Measurements from ENCODE around the gene PEX10. TPM values are rescaled to one million over a fixed set of nuclear protein-coding genes. Genes with fewer than 3 reads are reported as not detected.

PEX10 gene
- total and polyA plus RNA-seq, 5 donors from 2014 or later = 6.3 to 9.7 (median 7.9) TPM

- peak overlapping the region; percentile 83 to 99 (median 90) for H3K4me3 Mint-ChIP-seq
- Histone ChIP-seq H3K4me1 (ENCODE audit: control insufficient read depth, insufficient read depth, low read length, poor library complexity, severe bottlenecking) (peaks cover 59% of the 10 kb centered on the region), H3K4me3 (ENCODE audit: low read depth, low read length) (no peak overlapping the region), H3K27ac (ENCODE audit: insufficient read depth, low read length, poor library complexity, severe bottlenecking) (peak overlapping the region; percentile 80), H3K9me3 (ENCODE audit: control insufficient read depth in 2 of 2, low read length in 2 of 2) (no peaks in the 10 kb centered on the region), H3K36me3 (ENCODE audit: control insufficient read depth, insufficient read depth, low read length) (no peaks in the 10 kb centered on the region), H3K27me3 (ENCODE audit: control insufficient read depth, insufficient read depth, low read length) (no peaks in the 10 kb centered on the region)
- ATAC-seq (ENCODE audit: low read depth in 2 of 2) (no peak), DNase-seq (peak in 2 of 3 donors; percentile 19 to 20)
- H3K27ac Mint-ChIP-seq = peak overlapping the region; percentile 81 to 97 (median 93)
- H3K27me3 Mint-ChIP-seq = no peaks in the 10 kb centered on the region
- no peaks in the 10 kb centered on the region for H3K9me3 Mint-ChIP-seq
- H3K4me1 Mint-ChIP-seq = peaks cover 9 to 52% (median 24%) of the 10 kb centered on the region in 4 donors
- H3K36me3 Mint-ChIP-seq = no peaks in the 10 kb centered on the region
Measured at GRCh38 chr1:2413495-2414296, 1.3 kb upstream of the PEX10 start.

GRCh38 chr1:2412773-2413494 is 570 bp upstream of the PEX10 start:
- H3K9me3 ChIP-seq (ENCODE audit: control insufficient read depth in 2 of 2, low read length in 2 of 2) = no peaks in the 10 kb centered on the region
- peaks cover 9 to 51% (median 24%) of the 10 kb centered on the region in 4 donors for H3K4me1 Mint-ChIP-seq
- ATAC-seq (ENCODE audit: low read depth in 2 of 2) (peak in 1 of 2 donors; percentile 20), DNase-seq (no peak)
- no peaks in the 10 kb centered on the region for H3K27me3 Mint-ChIP-seq
- no peaks in the 10 kb centered on the region for H3K9me3 Mint-ChIP-seq
- H3K27me3 ChIP-seq (ENCODE audit: control insufficient read depth, insufficient read depth, low read length) = no peaks in the 10 kb centered on the region
- H3K27ac Mint-ChIP-seq = no peak overlapping the region
- H3K36me3 Mint-ChIP-seq = no peaks in the 10 kb centered on the region
- peaks cover 59% of the 10 kb centered on the region for H3K4me1 ChIP-seq (ENCODE audit: control insufficient read depth, insufficient read depth, low read length, poor library complexity, severe bottlenecking)
- H3K36me3 ChIP-seq (ENCODE audit: control insufficient read depth, insufficient read depth, low read length) = no peaks in the 10 kb centered on the region
- peak overlapping the region in 3 of 4 donors; percentile 67 to 90 (median 83) for H3K4me3 Mint-ChIP-seq
- peak overlapping the region; percentile 76 for H3K27ac ChIP-seq (ENCODE audit: insufficient read depth, low read length, poor library complexity, severe bottlenecking)
- no peak overlapping the region for H3K4me3 ChIP-seq (ENCODE audit: low read depth, low read length)

DNA sequence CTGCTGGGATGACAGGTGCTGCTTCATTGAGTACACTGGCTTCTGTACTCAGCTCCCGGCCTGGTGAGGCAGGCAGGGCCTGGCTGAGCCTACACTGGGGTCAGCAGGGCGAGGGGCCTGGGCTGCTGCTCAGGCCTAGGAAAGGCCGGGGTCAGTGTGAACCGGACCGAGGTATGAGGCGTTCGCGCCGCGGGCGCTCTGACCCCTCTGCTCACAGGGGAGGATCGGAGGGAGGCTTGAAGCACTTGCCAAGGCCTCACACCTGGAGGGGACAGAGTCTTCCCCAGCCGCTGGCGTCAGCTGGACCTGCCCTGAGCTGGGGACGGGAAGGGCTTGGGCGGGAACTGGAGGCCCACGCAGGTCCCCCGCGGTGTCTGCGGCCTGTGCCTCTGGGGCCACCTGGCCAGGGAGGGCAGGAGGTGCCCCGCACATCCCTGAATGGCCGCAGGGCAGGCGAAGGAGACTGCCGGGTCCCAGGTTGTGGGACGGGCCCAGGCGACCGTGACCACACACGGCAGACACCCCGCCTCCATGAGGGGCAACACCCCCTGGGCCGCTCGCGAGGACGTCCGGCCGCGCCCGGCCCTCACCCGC is 466 bp downstream of the PEX10 start:
- Mint-ChIP-seq H3K36me3 (no peaks in the 10 kb centered on the region), H3K4me3 (peak overlapping the region in 3 of 4 donors; percentile 83 to 89 (median 86)), H3K27me3 (no peaks in the 10 kb centered on the region), H3K27ac (peak overlapping the region in 2 of 3 donors; percentile 29 to 82), H3K4me1 (peaks cover 9 to 47% (median 20%) of the 10 kb centered on the region in 4 donors), H3K9me3 (no peaks in the 10 kb centered on the region)
- H3K36me3 ChIP-seq (ENCODE audit: control insufficient read depth, insufficient read depth, low read length) = no peaks in the 10 kb centered on the region
- H3K27me3 ChIP-seq (ENCODE audit: control insufficient read depth, insufficient read depth, low read length) = no peaks in the 10 kb centered on the region
- DNase-seq (peak in 1 of 3 donors; percentile 5), ATAC-seq (ENCODE audit: low read depth in 2 of 2) (peak; percentile 3 to 14)
- H3K9me3 ChIP-seq (ENCODE audit: control insufficient read depth in 2 of 2, low read length in 2 of 2) = no peaks in the 10 kb centered on the region
- no peak overlapping the region for H3K4me3 ChIP-seq (ENCODE audit: low read depth, low read length)
- H3K27ac ChIP-seq (ENCODE audit: insufficient read depth, low read length, poor library complexity, severe bottlenecking) = peak overlapping the region; percentile 76
- peaks cover 51% of the 10 kb centered on the region for H3K4me1 ChIP-seq (ENCODE audit: control insufficient read depth, insufficient read depth, low read length, poor library complexity, severe bottlenecking)

DNA sequence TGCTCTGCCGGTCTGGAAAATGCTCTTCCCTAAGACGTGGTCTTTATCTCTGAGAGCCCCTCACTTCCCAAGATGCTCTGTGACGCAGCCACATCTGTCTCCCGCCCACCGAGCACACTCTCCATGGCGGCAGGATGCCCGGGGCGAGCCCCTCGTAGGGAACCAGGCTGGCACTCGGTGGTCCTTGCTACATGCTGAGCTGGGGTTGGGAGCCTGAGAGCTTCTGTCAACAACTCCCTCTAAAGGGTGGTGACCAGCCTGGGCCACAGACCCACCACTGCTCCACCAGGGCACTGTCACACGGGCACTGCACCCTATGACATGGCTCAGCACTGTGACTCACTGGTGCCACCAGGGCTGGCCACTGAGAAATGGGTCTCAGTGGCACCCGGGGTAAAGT is 2.6 kb downstream of the PEX10 start:
- H3K27ac ChIP-seq (ENCODE audit: insufficient read depth, low read length, poor library complexity, severe bottlenecking) = no peak overlapping the region
- Mint-ChIP-seq H3K4me3 (peak overlapping the region in 1 of 4 donors; percentile 77), H3K27ac (no peak overlapping the region), H3K4me1 (peaks cover 4 to 31% (median 7%) of the 10 kb centered on the region in 4 donors), H3K36me3 (no peaks in the 10 kb centered on the region), H3K27me3 (no peaks in the 10 kb centered on the region), H3K9me3 (no peaks in the 10 kb centered on the region)
- no peaks in the 10 kb centered on the region for H3K9me3 ChIP-seq (ENCODE audit: control insufficient read depth in 2 of 2, low read length in 2 of 2)
- ATAC-seq (ENCODE audit: low read depth in 2 of 2) (no peak), DNase-seq (no peak)
- peaks cover 12% of the 10 kb centered on the region for H3K36me3 ChIP-seq (ENCODE audit: control insufficient read depth, insufficient read depth, low read length)
- peaks cover 30% of the 10 kb centered on the region for H3K4me1 ChIP-seq (ENCODE audit: control insufficient read depth, insufficient read depth, low read length, poor library complexity, severe bottlenecking)
- no peaks in the 10 kb centered on the region for H3K27me3 ChIP-seq (ENCODE audit: control insufficient read depth, insufficient read depth, low read length)
- H3K4me3 ChIP-seq (ENCODE audit: low read depth, low read length) = no peak overlapping the region

GRCh38 chr1:2408859-2409276 is 3.5 kb downstream of the PEX10 start:
- ATAC-seq (ENCODE audit: low read depth in 2 of 2) (no peak), DNase-seq (no peak)
- Histone ChIP-seq H3K9me3 (ENCODE audit: control insufficient read depth in 2 of 2, low read length in 2 of 2) (no peaks in the 10 kb centered on the region), H3K36me3 (ENCODE audit: control insufficient read depth, insufficient read depth, low read length) (peaks cover 21% of the 10 kb centered on the region), H3K27ac (ENCODE audit: insufficient read depth, low read length, poor library complexity, severe bottlenecking) (no peak overlapping the region), H3K4me1 (ENCODE audit: control insufficient read depth, insufficient read depth, low read length, poor library complexity, severe bottlenecking) (peaks cover 21% of the 10 kb centered on the region), H3K4me3 (ENCODE audit: low read depth, low read length) (no peak overlapping the region), H3K27me3 (ENCODE audit: control insufficient read depth, insufficient read depth, low read length) (no peaks in the 10 kb centered on the region)
- Mint-ChIP-seq H3K4me3 (peak overlapping the region in 2 of 4 donors; percentile 38 to 51), H3K9me3 (no peaks in the 10 kb centered on the region), H3K36me3 (no peaks in the 10 kb centered on the region), H3K27me3 (no peaks in the 10 kb centered on the region), H3K27ac (peak overlapping the region in 1 of 3 donors; percentile 56), H3K4me1 (peaks cover 0 to 22% (median under 1%) of the 10 kb centered on the region in 4 donors)

- Mint-ChIP-seq H3K36me3 (no peaks in the 10 kb centered on the region), H3K4me3 (no peak overlapping the region), H3K27me3 (no peaks in the 10 kb centered on the region), H3K27ac (no peak overlapping the region), H3K4me1 (peaks cover 0 to 18% (median 0%) of the 10 kb centered on the region in 4 donors), H3K9me3 (no peaks in the 10 kb centered on the region)
- Histone ChIP-seq H3K9me3 (ENCODE audit: control insufficient read depth in 2 of 2, low read length in 2 of 2) (no peaks in the 10 kb centered on the region), H3K36me3 (ENCODE audit: control insufficient read depth, insufficient read depth, low read length) (peaks cover 24% of the 10 kb centered on the region), H3K4me1 (ENCODE audit: control insufficient read depth, insufficient read depth, low read length, poor library complexity, severe bottlenecking) (peaks cover 17% of the 10 kb centered on the region), H3K4me3 (ENCODE audit: low read depth, low read length) (no peak overlapping the region), H3K27ac (ENCODE audit: insufficient read depth, low read length, poor library complexity, severe bottlenecking) (no peak overlapping the region), H3K27me3 (ENCODE audit: control insufficient read depth, insufficient read depth, low read length) (no peaks in the 10 kb centered on the region)
- ATAC-seq (ENCODE audit: low read depth in 2 of 2) = no peak
- DNase-seq = no peak
Measured at GRCh38 chr1:2408456-2408855, 3.9 kb downstream of the PEX10 start.

DNA sequence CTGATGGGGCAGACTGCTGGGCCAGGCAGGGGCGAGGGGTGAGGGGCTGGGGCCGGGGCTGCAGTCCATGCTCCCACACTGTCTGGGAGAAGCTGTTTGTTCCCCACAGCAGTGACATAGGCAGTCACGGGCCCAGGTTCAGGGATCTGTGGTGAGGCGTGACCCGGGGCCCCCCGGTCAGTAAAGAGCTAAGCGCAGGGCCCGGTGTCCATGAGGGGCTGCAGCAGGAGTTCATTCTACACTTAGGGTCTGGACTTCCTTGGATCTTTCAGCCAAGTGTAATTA is 4.4 kb downstream of the PEX10 start:
- Mint-ChIP-seq H3K27me3 (no peaks in the 10 kb centered on the region), H3K4me3 (peak overlapping the region in 1 of 4 donors; percentile 49), H3K9me3 (no peaks in the 10 kb centered on the region), H3K36me3 (no peaks in the 10 kb centered on the region), H3K27ac (no peak overlapping the region), H3K4me1 (peaks cover 0 to 18% (median 0%) of the 10 kb centered on the region in 4 donors)
- peaks cover 29% of the 10 kb centered on the region for H3K36me3 ChIP-seq (ENCODE audit: control insufficient read depth, insufficient read depth, low read length)
- H3K9me3 ChIP-seq (ENCODE audit: control insufficient read depth in 2 of 2, low read length in 2 of 2) = no peaks in the 10 kb centered on the region
- no peak for DNase-seq
- no peak overlapping the region for H3K4me3 ChIP-seq (ENCODE audit: low read depth, low read length)
- no peak overlapping the region for H3K27ac ChIP-seq (ENCODE audit: insufficient read depth, low read length, poor library complexity, severe bottlenecking)
- peaks cover 11% of the 10 kb centered on the region for H3K4me1 ChIP-seq (ENCODE audit: control insufficient read depth, insufficient read depth, low read length, poor library complexity, severe bottlenecking)
- H3K27me3 ChIP-seq (ENCODE audit: control insufficient read depth, insufficient read depth, low read length) = no peaks in the 10 kb centered on the region
- ATAC-seq (ENCODE audit: low read depth in 2 of 2) = no peak

All from CD4-positive, CD25-positive, alpha-beta regulatory T cell (primary cell).